ENCODE results near the gene CDC45. TPM values are rescaled to one million over a fixed set of nuclear protein-coding genes. Genes with fewer than 3 reads are reported as not detected.

CDC45 gene
- total RNA-seq, 2 experiments from 2014 or later, result 109 to 111 TPM

GRCh38 chr22:19501897-19502447, 22.3 kb downstream of the CDC45 start:
- intact Hi-C loops (cut with micrococcal nuclease), result no loop called here
- ATAC-seq (no peak), DNase-seq (no peak)
- peaks cover 57% of the 10 kb centered on the region for H3K36me3 Mint-ChIP-seq (ENCODE audit: low read depth)
- H3K9me3 Mint-ChIP-seq, result no peaks in the 10 kb centered on the region
- ChIA-PET POLR2A (interaction anchor here (1.2 to 1.9 kb wide), 4 partner anchors 12 to 128 kb away, joined by 3 to 7 read pairs (median 4); no protein-coding TSS in a partner anchor), CTCF (interaction anchor here (1.8 kb wide), 1 partner anchor 128 kb away, joined by 8 read pairs; no protein-coding TSS in a partner anchor)
- TF ChIP-seq CTCF (IDR thresholded peaks at IDR 0.05), result no peak
- H3K27ac Mint-ChIP-seq, result no peak overlapping the region
- H3K27me3 Mint-ChIP-seq, result no peaks in the 10 kb centered on the region
- peaks cover 15% of the 10 kb centered on the region for H3K4me1 Mint-ChIP-seq (ENCODE audit: low read depth)
- H3K4me3 Mint-ChIP-seq, result no peak overlapping the region

- no peak overlapping the region for H3K4me3 Mint-ChIP-seq
- DNase-seq (no peak), ATAC-seq (no peak)
- ChIA-PET POLR2A (no interaction called here), CTCF (interaction anchor here (0.9 to 1.8 kb wide), 2 partner anchors 88 to 127 kb away, joined by 3 to 8 read pairs; no protein-coding TSS in a partner anchor)
- intact Hi-C loops (cut with micrococcal nuclease), result no loop called here
- H3K9me3 Mint-ChIP-seq, result no peaks in the 10 kb centered on the region
- H3K4me1 Mint-ChIP-seq (ENCODE audit: low read depth), result peaks cover 15% of the 10 kb centered on the region
- no peaks in the 10 kb centered on the region for H3K27me3 Mint-ChIP-seq
- peaks cover 59% of the 10 kb centered on the region for H3K36me3 Mint-ChIP-seq (ENCODE audit: low read depth)
- H3K27ac Mint-ChIP-seq, result no peak overlapping the region
- TF ChIP-seq CTCF (IDR thresholded peaks at IDR 0.05), result no peak
Observed at GRCh38 chr22:19503367-19503766, 23.6 kb downstream of the CDC45 start.

- POLR2A ChIA-PET, result no interaction called here
- ATAC-seq (no peak), DNase-seq (no peak)
- no peak overlapping the region for H3K27ac Mint-ChIP-seq
- H3K36me3 Mint-ChIP-seq (ENCODE audit: low read depth), result peaks cover 61% of the 10 kb centered on the region
- intact Hi-C loops (cut with micrococcal nuclease), result no loop called here
- no peaks in the 10 kb centered on the region for H3K27me3 Mint-ChIP-seq
- no peaks in the 10 kb centered on the region for H3K9me3 Mint-ChIP-seq
- no peak for TF ChIP-seq CTCF (IDR thresholded peaks at IDR 0.05)
- CTCF ChIA-PET, result no interaction called here
- H3K4me1 Mint-ChIP-seq (ENCODE audit: low read depth), result peaks cover 15% of the 10 kb centered on the region
- no peak overlapping the region for H3K4me3 Mint-ChIP-seq
Observed at GRCh38 chr22:19503869-19504268, 24.1 kb downstream of the CDC45 start.

- ATAC-seq, result no peak
Observed at GRCh38 chr22:19504900-19505734, 25.4 kb downstream of the CDC45 start.

More at GRCh38 chr22:19504900-19505734, 25.4 kb downstream of the CDC45 start:
- H3K4me3 Mint-ChIP-seq, result no peak overlapping the region
- POLR2A ChIA-PET, result interaction anchor here (0.7 to 1.9 kb wide), 3 partner anchors 11 to 124 kb away, joined by 3 to 5 read pairs (median 3); no protein-coding TSS in a partner anchor
- TF ChIP-seq CTCF (IDR thresholded peaks at IDR 0.05), result no peak
- DNase-seq, result no peak
- H3K27me3 Mint-ChIP-seq, result no peaks in the 10 kb centered on the region
- H3K27ac Mint-ChIP-seq, result no peak overlapping the region
- H3K4me1 Mint-ChIP-seq (ENCODE audit: low read depth), result peaks cover 15% of the 10 kb centered on the region
- H3K9me3 Mint-ChIP-seq, result no peaks in the 10 kb centered on the region
- CTCF ChIA-PET, result no interaction called here
- H3K36me3 Mint-ChIP-seq (ENCODE audit: low read depth), result peaks cover 64% of the 10 kb centered on the region
- intact Hi-C loops (cut with micrococcal nuclease), result no loop called here
